Astrocyte of the cerebellum (primary cell): ENCODE measurements around the gene GBA3.

Source experiments
- DNase-seq: peaks from one replicate; pipeline ENCODE4 v3.0.0-alpha.2; 2011; ENCODE audit warnings: low read depth
- H3K4me3 ChIP-seq: 2 replicates; pipeline ENCODE4 v1.5.1; 2011; ENCODE audit warnings: mild to moderate bottlenecking, low read depth, low read length, moderate library complexity
- in situ Hi-C: cut with HindIII; loops from 2 replicates; pipeline ENCODE4 v1.10.0; 2017; ENCODE audit warnings: low sequenced_read_pairs
- TF ChIP-seq, protein P1 (sequence below): IDR thresholded peaks from 2 replicates; pipeline ENCODE4 v1.5.1; 2012; ENCODE audit warnings: low read length, low read depth, moderate library complexity, mild to moderate bottlenecking; ENCODE audit errors: missing control alignments

GBA3 gene

DNA sequence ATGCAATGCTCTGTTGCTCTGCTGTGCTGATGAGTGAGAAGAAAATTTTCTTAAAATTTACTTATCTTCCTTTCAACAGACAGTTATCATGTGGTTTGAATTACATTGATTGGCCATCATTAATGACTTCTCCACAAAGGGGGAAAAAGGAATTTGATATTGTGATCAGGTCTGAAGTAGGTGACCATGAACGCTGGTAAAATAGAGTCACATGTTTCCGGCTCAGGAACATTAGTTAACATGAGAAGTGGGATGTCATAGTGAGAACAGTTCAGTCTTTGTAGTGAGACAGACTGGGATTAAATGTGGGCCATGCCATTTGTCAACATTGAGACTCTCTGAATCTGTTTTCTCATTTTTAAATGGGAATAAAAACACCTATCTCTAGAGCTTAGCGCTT is 50.6 kb downstream of the GBA3 start:
- TF ChIP-seq, protein P1, sequence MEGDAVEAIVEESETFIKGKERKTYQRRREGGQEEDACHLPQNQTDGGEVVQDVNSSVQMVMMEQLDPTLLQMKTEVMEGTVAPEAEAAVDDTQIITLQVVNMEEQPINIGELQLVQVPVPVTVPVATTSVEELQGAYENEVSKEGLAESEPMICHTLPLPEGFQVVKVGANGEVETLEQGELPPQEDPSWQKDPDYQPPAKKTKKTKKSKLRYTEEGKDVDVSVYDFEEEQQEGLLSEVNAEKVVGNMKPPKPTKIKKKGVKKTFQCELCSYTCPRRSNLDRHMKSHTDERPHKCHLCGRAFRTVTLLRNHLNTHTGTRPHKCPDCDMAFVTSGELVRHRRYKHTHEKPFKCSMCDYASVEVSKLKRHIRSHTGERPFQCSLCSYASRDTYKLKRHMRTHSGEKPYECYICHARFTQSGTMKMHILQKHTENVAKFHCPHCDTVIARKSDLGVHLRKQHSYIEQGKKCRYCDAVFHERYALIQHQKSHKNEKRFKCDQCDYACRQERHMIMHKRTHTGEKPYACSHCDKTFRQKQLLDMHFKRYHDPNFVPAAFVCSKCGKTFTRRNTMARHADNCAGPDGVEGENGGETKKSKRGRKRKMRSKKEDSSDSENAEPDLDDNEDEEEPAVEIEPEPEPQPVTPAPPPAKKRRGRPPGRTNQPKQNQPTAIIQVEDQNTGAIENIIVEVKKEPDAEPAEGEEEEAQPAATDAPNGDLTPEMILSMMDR = no peak
- DNase-seq = no peak
- H3K4me3 ChIP-seq = no peak overlapping the region
- in situ Hi-C loops = no loop called here

GRCh38 chr4:22744478-22745062 is 51.8 kb downstream of the GBA3 start:
- TF ChIP-seq, protein P1 = no peak

GRCh38 chr4:22745234-22745633 is 52.5 kb downstream of the GBA3 start:
- DNase-seq = no peak
- H3K4me3 ChIP-seq = no peak overlapping the region
- in situ Hi-C loops = no loop called here
- TF ChIP-seq, protein P1 = no peak

More at GRCh38 chr4:22744478-22745062, 51.8 kb downstream of the GBA3 start:
- no peak for DNase-seq
- H3K4me3 ChIP-seq = no peak overlapping the region
- in situ Hi-C loops = no loop called here

GRCh38 chr4:22754116-22754515 is 61.4 kb downstream of the GBA3 start:
- in situ Hi-C loops = no loop called here
- TF ChIP-seq, protein P1 = no peak
- no peak for DNase-seq

GRCh38 chr4:22762548-22762947 is 69.8 kb downstream of the GBA3 start:
- no peak overlapping the region for H3K4me3 ChIP-seq
- no peak for DNase-seq
- TF ChIP-seq, protein P1 = no peak
- in situ Hi-C loops = no loop called here

More at GRCh38 chr4:22754116-22754515, 61.4 kb downstream of the GBA3 start:
- no peak overlapping the region for H3K4me3 ChIP-seq

- no peak for DNase-seq
- TF ChIP-seq, protein P1 = no peak
- H3K4me3 ChIP-seq = no peak overlapping the region
- in situ Hi-C loops = no loop called here
Observed at GRCh38 chr4:22764183-22764582, 71.4 kb downstream of the GBA3 start.
